Measurements from ENCODE around the gene IRAK1. TPM values are rescaled to one million over a fixed set of nuclear protein-coding genes. Genes with fewer than 3 reads are reported as not detected.

Gene IRAK1
- total and polyA plus RNA-seq, 9 donors, result 20.7 to 62.8 (median 53.9) TPM

- Histone ChIP-seq H3K4me3 (ENCODE audit: low read length) (no peak overlapping the region), H3K4me1 (ENCODE audit: control insufficient read depth, insufficient read depth, low read length) (peaks cover 48% of the 10 kb centered on the region), H3K9me3 (replicated peaks; ENCODE audit: control insufficient read depth, low read depth, low read length) (no peaks in the 10 kb centered on the region), H3K27me3 (ENCODE audit: control insufficient read depth, insufficient read depth, low read length) (peaks cover 30% of the 10 kb centered on the region), H3K27ac (ENCODE audit: low read length) (peak overlapping the region; percentile 73), H3K36me3 (ENCODE audit: control insufficient read depth, insufficient read depth, low read length) (peaks cover 35% of the 10 kb centered on the region)
- WGBS (ENCODE audit: insufficient coverage), result 79% methylated on average over 12 of the region's 16 CpGs
- DNase-seq, result no peak
Measured at GRCh38 chrX:153967536-153968224, 52.0 kb downstream of the IRAK1 start.

GRCh38 chrX:153966841-153967535, 52.7 kb downstream of the IRAK1 start:
- Histone ChIP-seq H3K4me1 (ENCODE audit: control insufficient read depth, insufficient read depth, low read length) (peaks cover 48% of the 10 kb centered on the region), H3K36me3 (ENCODE audit: control insufficient read depth, insufficient read depth, low read length) (peaks cover 41% of the 10 kb centered on the region), H3K27ac (ENCODE audit: low read length) (peak overlapping the region; percentile 55), H3K9me3 (replicated peaks; ENCODE audit: control insufficient read depth, low read depth, low read length) (no peaks in the 10 kb centered on the region), H3K4me3 (ENCODE audit: low read length) (no peak overlapping the region), H3K27me3 (ENCODE audit: control insufficient read depth, insufficient read depth, low read length) (peaks cover 33% of the 10 kb centered on the region)
- DNase-seq, result no peak
- 69% methylated on average over 13 of the region's 14 CpGs for WGBS (ENCODE audit: insufficient coverage)

- peaks cover 48% of the 10 kb centered on the region for H3K4me1 ChIP-seq (ENCODE audit: control insufficient read depth, insufficient read depth, low read length)
- H3K27me3 ChIP-seq (ENCODE audit: control insufficient read depth, insufficient read depth, low read length), result peaks cover 37% of the 10 kb centered on the region
- peaks cover 48% of the 10 kb centered on the region for H3K36me3 ChIP-seq (ENCODE audit: control insufficient read depth, insufficient read depth, low read length)
- no peak overlapping the region for H3K4me3 ChIP-seq (ENCODE audit: low read length)
- H3K27ac ChIP-seq (ENCODE audit: low read length), result peak overlapping the region; percentile 55
- peak; percentile 42 for DNase-seq
- WGBS (ENCODE audit: insufficient coverage), result 61% methylated on average over 15 of the region's 15 CpGs
- H3K9me3 ChIP-seq (replicated peaks; ENCODE audit: control insufficient read depth, low read depth, low read length), result no peaks in the 10 kb centered on the region
Measured at GRCh38 chrX:153966283-153966688, 53.4 kb downstream of the IRAK1 start.

- peaks cover 57% of the 10 kb centered on the region for H3K36me3 ChIP-seq (ENCODE audit: control insufficient read depth, insufficient read depth, low read length)
- peaks cover 37% of the 10 kb centered on the region for H3K27me3 ChIP-seq (ENCODE audit: control insufficient read depth, insufficient read depth, low read length)
- WGBS (ENCODE audit: insufficient coverage), result 51% methylated on average over 2 of the region's 5 CpGs
- no peak overlapping the region for H3K27ac ChIP-seq (ENCODE audit: low read length)
- H3K9me3 ChIP-seq (replicated peaks; ENCODE audit: control insufficient read depth, low read depth, low read length), result no peaks in the 10 kb centered on the region
- H3K4me3 ChIP-seq (ENCODE audit: low read length), result no peak overlapping the region
- H3K4me1 ChIP-seq (ENCODE audit: control insufficient read depth, insufficient read depth, low read length), result peaks cover 48% of the 10 kb centered on the region
- DNase-seq, result no peak
Measured at GRCh38 chrX:153965406-153965805, 54.3 kb downstream of the IRAK1 start.

- peaks cover 39% of the 10 kb centered on the region for H3K4me1 ChIP-seq (ENCODE audit: control insufficient read depth, insufficient read depth, low read length)
- H3K4me3 ChIP-seq (ENCODE audit: low read length), result no peak overlapping the region
- no peak for DNase-seq
- peaks cover 70% of the 10 kb centered on the region for H3K36me3 ChIP-seq (ENCODE audit: control insufficient read depth, insufficient read depth, low read length)
- no peaks in the 10 kb centered on the region for H3K9me3 ChIP-seq (replicated peaks; ENCODE audit: control insufficient read depth, low read depth, low read length)
- WGBS (ENCODE audit: insufficient coverage), result 89% methylated on average over 14 of the region's 14 CpGs
- no peak overlapping the region for H3K27ac ChIP-seq (ENCODE audit: low read length)
- peaks cover 32% of the 10 kb centered on the region for H3K27me3 ChIP-seq (ENCODE audit: control insufficient read depth, insufficient read depth, low read length)
Measured at GRCh38 chrX:153964105-153964504, 55.6 kb downstream of the IRAK1 start.

- no peaks in the 10 kb centered on the region for H3K9me3 ChIP-seq (replicated peaks; ENCODE audit: control insufficient read depth, low read depth, low read length)
- WGBS (ENCODE audit: insufficient coverage), result 89% methylated on average over 11 of the region's 12 CpGs
- H3K27me3 ChIP-seq (ENCODE audit: control insufficient read depth, insufficient read depth, low read length), result peaks cover 32% of the 10 kb centered on the region
- H3K27ac ChIP-seq (ENCODE audit: low read length), result no peak overlapping the region
- no peak for DNase-seq
- H3K4me1 ChIP-seq (ENCODE audit: control insufficient read depth, insufficient read depth, low read length), result peaks cover 33% of the 10 kb centered on the region
- no peak overlapping the region for H3K4me3 ChIP-seq (ENCODE audit: low read length)
- H3K36me3 ChIP-seq (ENCODE audit: control insufficient read depth, insufficient read depth, low read length), result peaks cover 75% of the 10 kb centered on the region
Measured at GRCh38 chrX:153963546-153963945, 56.2 kb downstream of the IRAK1 start.

- Histone ChIP-seq H3K4me1 (ENCODE audit: control insufficient read depth, insufficient read depth, low read length) (peaks cover 11% of the 10 kb centered on the region), H3K27ac (ENCODE audit: low read length) (no peak overlapping the region), H3K36me3 (ENCODE audit: control insufficient read depth, insufficient read depth, low read length) (peaks cover 87% of the 10 kb centered on the region), H3K4me3 (ENCODE audit: low read length) (no peak overlapping the region), H3K27me3 (ENCODE audit: control insufficient read depth, insufficient read depth, low read length) (peaks cover 23% of the 10 kb centered on the region), H3K9me3 (replicated peaks; ENCODE audit: control insufficient read depth, low read depth, low read length) (no peaks in the 10 kb centered on the region)
- WGBS (ENCODE audit: insufficient coverage), result 91% methylated on average over 4 of the region's 11 CpGs
- DNase-seq, result no peak
Measured at GRCh38 chrX:153961292-153961691, 58.4 kb downstream of the IRAK1 start.

GRCh38 chrX:153960786-153961185, 58.9 kb downstream of the IRAK1 start:
- H3K4me3 ChIP-seq (ENCODE audit: low read length), result no peak overlapping the region
- H3K36me3 ChIP-seq (ENCODE audit: control insufficient read depth, insufficient read depth, low read length), result peaks cover 92% of the 10 kb centered on the region
- H3K4me1 ChIP-seq (ENCODE audit: control insufficient read depth, insufficient read depth, low read length), result peaks cover 6% of the 10 kb centered on the region
- no peak for DNase-seq
- WGBS (ENCODE audit: insufficient coverage), result 90% methylated on average over 18 of the region's 22 CpGs
- H3K9me3 ChIP-seq (replicated peaks; ENCODE audit: control insufficient read depth, low read depth, low read length), result no peaks in the 10 kb centered on the region
- no peak overlapping the region for H3K27ac ChIP-seq (ENCODE audit: low read length)
- H3K27me3 ChIP-seq (ENCODE audit: control insufficient read depth, insufficient read depth, low read length), result peaks cover 22% of the 10 kb centered on the region

Other genes starting within 250 kb of the IRAK1 start
- gene SRPK3, start 238.9 kb downstream of the IRAK1 start, total RNA-seq, result 195 TPM
- gene SRPK3, start 238.9 kb downstream of the IRAK1 start, polyA plus RNA-seq (ENCODE audit: insufficient read depth in 1 of 8, insufficient read length in 8 of 8, low replicate concordance in 1 of 8), result 100 to 1,000 TPM; 145 to 273 (median 232) TPM
- 30.6 TPM for gene IDH3G, start 225.5 kb downstream of the IRAK1 start, total RNA-seq
- 10 to 100 TPM; 49.7 to 62.4 (median 54.4) TPM for gene IDH3G, start 225.5 kb downstream of the IRAK1 start, polyA plus RNA-seq (ENCODE audit: insufficient read depth in 1 of 8, insufficient read length in 8 of 8, low replicate concordance in 1 of 8)
- gene SSR4, start 225.2 kb downstream of the IRAK1 start, total RNA-seq, result 188 TPM
- gene SSR4, start 225.2 kb downstream of the IRAK1 start, polyA plus RNA-seq (ENCODE audit: insufficient read depth in 1 of 8, insufficient read length in 8 of 8, low replicate concordance in 1 of 8), result 100 to 1,000 TPM in 7 of 8 donors, 10 to 100 TPM in 1; 95.6 to 148 (median 131) TPM
- 1.6 TPM for gene PDZD4, start 189.4 kb downstream of the IRAK1 start, total RNA-seq
- gene PDZD4, start 189.4 kb downstream of the IRAK1 start, polyA plus RNA-seq (ENCODE audit: insufficient read depth in 1 of 8, insufficient read length in 8 of 8, low replicate concordance in 1 of 8), result 1 to 10 TPM; 2.1 to 6.3 (median 3.8) TPM
- gene L1CAM, start 133.7 kb downstream of the IRAK1 start, total RNA-seq, result 0.84 TPM
- gene L1CAM, start 133.7 kb downstream of the IRAK1 start, polyA plus RNA-seq (ENCODE audit: insufficient read depth in 1 of 8, insufficient read length in 8 of 8, low replicate concordance in 1 of 8), result 10 to 100 TPM in 1 of 8 donors, 1 to 10 TPM in 7; 1.6 to 12.0 (median 3.7) TPM
- 0.84 TPM for gene AVPR2, start 115.2 kb downstream of the IRAK1 start, total RNA-seq
- 1 to 10 TPM in 2 of 8 donors, under 1 TPM in 6; 0.49 to 1.2 (median 0.79) TPM for gene AVPR2, start 115.2 kb downstream of the IRAK1 start, polyA plus RNA-seq (ENCODE audit: insufficient read depth in 1 of 8, insufficient read length in 8 of 8, low replicate concordance in 1 of 8)
- gene ARHGAP4, start 93.6 kb downstream of the IRAK1 start, total RNA-seq, result 15.5 TPM
- gene ARHGAP4, start 93.6 kb downstream of the IRAK1 start, polyA plus RNA-seq (ENCODE audit: insufficient read depth in 1 of 8, insufficient read length in 8 of 8, low replicate concordance in 1 of 8), result 10 to 100 TPM; 15.1 to 30.8 (median 22.2) TPM
- 42.8 TPM for gene NAA10, start 84.9 kb downstream of the IRAK1 start, total RNA-seq
- gene NAA10, start 84.9 kb downstream of the IRAK1 start, polyA plus RNA-seq (ENCODE audit: insufficient read depth in 1 of 8, insufficient read length in 8 of 8, low replicate concordance in 1 of 8), result 10 to 100 TPM; 62.6 to 77.5 (median 65.7) TPM
- 3.1 TPM for gene RENBP, start 75.3 kb downstream of the IRAK1 start, total RNA-seq
- 1 to 10 TPM; 3.2 to 7.2 (median 4.4) TPM for gene RENBP, start 75.3 kb downstream of the IRAK1 start, polyA plus RNA-seq (ENCODE audit: insufficient read depth in 1 of 8, insufficient read length in 8 of 8, low replicate concordance in 1 of 8)
- 12.8 TPM for gene HCFC1, start 48.1 kb downstream of the IRAK1 start, total RNA-seq
- gene HCFC1, start 48.1 kb downstream of the IRAK1 start, polyA plus RNA-seq (ENCODE audit: insufficient read depth in 1 of 8, insufficient read length in 8 of 8, low replicate concordance in 1 of 8), result 10 to 100 TPM; 25.7 to 47.1 (median 34.7) TPM
- 5.2 TPM for gene TMEM187, start 47.1 kb downstream of the IRAK1 start, total RNA-seq
- gene TMEM187, start 47.1 kb downstream of the IRAK1 start, polyA plus RNA-seq (ENCODE audit: insufficient read depth in 1 of 8, insufficient read length in 8 of 8, low replicate concordance in 1 of 8), result 1 to 10 TPM; 3.3 to 6.8 (median 5.9) TPM
- gene MECP2, start 77.8 kb upstream of the IRAK1 start, total RNA-seq, result 18.6 TPM
- 10 to 100 TPM; 17.5 to 24.0 (median 20.9) TPM for gene MECP2, start 77.8 kb upstream of the IRAK1 start, polyA plus RNA-seq (ENCODE audit: insufficient read depth in 1 of 8, insufficient read length in 8 of 8, low replicate concordance in 1 of 8)
- gene OPN1LW, start 124.3 kb upstream of the IRAK1 start, total RNA-seq, result not detected
- not detected for gene OPN1LW, start 124.3 kb upstream of the IRAK1 start, polyA plus RNA-seq (ENCODE audit: insufficient read depth in 1 of 8, insufficient read length in 8 of 8, low replicate concordance in 1 of 8)
- gene OPN1MW, start 162.7 kb upstream of the IRAK1 start, total RNA-seq, result not detected
- not detected for gene OPN1MW, start 162.7 kb upstream of the IRAK1 start, polyA plus RNA-seq (ENCODE audit: insufficient read depth in 1 of 8, insufficient read length in 8 of 8, low replicate concordance in 1 of 8)
- not detected for gene OPN1MW2, start 199.9 kb upstream of the IRAK1 start, total RNA-seq
- gene OPN1MW2, start 199.9 kb upstream of the IRAK1 start, polyA plus RNA-seq (ENCODE audit: insufficient read depth in 1 of 8, insufficient read length in 8 of 8, low replicate concordance in 1 of 8), result not detected
- not detected for gene OPN1MW3, start 237.7 kb upstream of the IRAK1 start, total RNA-seq
- gene OPN1MW3, start 237.7 kb upstream of the IRAK1 start, polyA plus RNA-seq (ENCODE audit: insufficient read depth in 1 of 8, insufficient read length in 8 of 8, low replicate concordance in 1 of 8), result not detected

All from muscle of leg (tissue), 11 donors.